Ovary (tissue), 3 donors: ENCODE measurements around the gene COG2.

Experiments
- CTCF ChIP-seq, 3 donors: fragments of 450-650 bp in 2 of 3; fragments of 200-600 bp in 1 of 3; IDR thresholded peaks; one replicate each; pipeline versions ENCODE4 v1.5.1 to v1.8.0; 2016 to 2022; ENCODE audit warnings: antibody characterized with exemption in 3 of 3, mild to moderate bottlenecking in 1 of 3
- EP300 ChIP-seq: sonication (generic); formaldehyde crosslinking; IDR thresholded peaks from one replicate; pipeline ENCODE4 v1.6.1; 2017; ENCODE audit warnings: antibody characterized with exemption
- POLR2A ChIP-seq: fragments of 450-650 bp; IDR thresholded peaks from one replicate; pipeline ENCODE4 v1.6.1; 2017; ENCODE audit warnings: antibody characterized with exemption, mild to moderate bottlenecking, moderate library complexity
- donor health status: DM: no; HTN: no; CAD: no.

GRCh38 chr1:230622151-230622550, 20.1 kb upstream of the COG2 start:
- no peak for TF ChIP-seq CTCF (IDR thresholded peaks at IDR 0.05)
- no peak for TF ChIP-seq POLR2A
- no peak for TF ChIP-seq EP300
